GM18511 (cell line): ENCODE results near the gene CLEC16A.

ENCODE experiments used
- ATAC-seq: cut with Tn5 transposase; IDR thresholded peaks from one replicate; pipeline ENCODE4 v1.9.1; 2021; ENCODE audit warnings: mild to moderate bottlenecking, moderate library complexity; ENCODE audit not compliant: unreplicated experiment

The CLEC16A gene

GRCh38 chr16:11147754-11148444 is 203.5 kb downstream of the CLEC16A start:
- no peak for ATAC-seq

- ATAC-seq: no peak
Measured at GRCh38 chr16:11149011-11149616, 204.8 kb downstream of the CLEC16A start.

DNA sequence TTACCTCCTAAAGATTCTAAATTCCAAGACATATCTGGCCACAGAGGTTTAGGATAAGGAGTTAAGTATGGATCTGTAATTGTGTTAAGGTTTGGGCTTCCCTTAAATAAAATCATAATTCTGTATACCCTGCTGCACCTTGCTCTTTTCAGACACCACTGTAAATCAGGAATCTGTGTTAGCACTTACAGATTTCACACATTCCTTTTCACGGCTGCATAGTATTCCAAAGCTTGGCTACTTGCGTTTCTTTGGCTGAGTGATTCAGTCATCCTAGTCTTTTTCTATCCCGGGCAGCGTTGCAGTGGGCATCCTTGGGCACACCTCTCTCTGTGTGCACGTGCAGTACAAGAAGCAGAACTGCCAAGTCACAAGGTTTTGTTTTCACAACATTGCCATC is 205.8 kb downstream of the CLEC16A start:
- ATAC-seq: no peak

- ATAC-seq: no peak
Measured at GRCh38 chr16:11151156-11151884, 207.0 kb downstream of the CLEC16A start.

GRCh38 chr16:11151885-11152629 is 207.7 kb downstream of the CLEC16A start:
- no peak for ATAC-seq

DNA sequence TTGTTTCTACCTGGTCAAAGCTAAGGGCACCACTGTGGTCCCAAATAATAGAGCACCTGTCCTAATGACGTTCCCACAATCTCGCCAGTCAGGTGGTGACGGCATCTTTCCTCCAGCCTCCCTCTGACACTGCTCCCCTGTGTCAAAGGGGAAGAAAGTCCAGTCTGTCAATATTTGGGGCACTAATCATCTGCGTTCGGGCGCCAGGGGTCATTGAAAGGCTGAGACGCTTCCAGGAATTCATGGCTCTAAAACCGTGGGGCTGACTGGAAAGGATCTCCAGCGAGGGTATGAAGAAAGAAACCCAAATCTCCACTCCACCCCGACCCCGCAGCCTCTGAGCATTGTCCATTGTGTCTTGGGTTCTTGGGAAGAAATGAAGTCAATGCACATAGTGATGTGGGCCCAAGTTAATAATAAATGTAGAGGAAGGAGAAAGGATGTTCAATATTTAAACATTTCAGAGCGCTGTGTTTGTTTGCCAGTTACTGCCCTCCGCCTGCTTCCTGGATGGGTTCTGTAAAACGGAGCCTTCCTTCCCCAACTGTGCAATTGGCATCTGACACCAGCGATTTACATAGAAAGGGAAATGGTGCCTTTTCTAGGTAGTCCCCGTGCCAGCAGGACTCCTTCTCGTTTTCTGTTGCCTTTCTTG is 208.4 kb downstream of the CLEC16A start:
- ATAC-seq: no peak

- ATAC-seq: no peak
Measured at GRCh38 chr16:11155284-11155806, 211.0 kb downstream of the CLEC16A start.

GRCh38 chr16:11156401-11156800 is 212.0 kb downstream of the CLEC16A start:
- no peak for ATAC-seq

GRCh38 chr16:11157143-11157542 is 212.8 kb downstream of the CLEC16A start:
- no peak for ATAC-seq

- ATAC-seq: no peak
Measured at GRCh38 chr16:11158018-11158417, 213.7 kb downstream of the CLEC16A start.

- no peak for ATAC-seq
Measured at GRCh38 chr16:11159282-11159681, 214.9 kb downstream of the CLEC16A start.

DNA sequence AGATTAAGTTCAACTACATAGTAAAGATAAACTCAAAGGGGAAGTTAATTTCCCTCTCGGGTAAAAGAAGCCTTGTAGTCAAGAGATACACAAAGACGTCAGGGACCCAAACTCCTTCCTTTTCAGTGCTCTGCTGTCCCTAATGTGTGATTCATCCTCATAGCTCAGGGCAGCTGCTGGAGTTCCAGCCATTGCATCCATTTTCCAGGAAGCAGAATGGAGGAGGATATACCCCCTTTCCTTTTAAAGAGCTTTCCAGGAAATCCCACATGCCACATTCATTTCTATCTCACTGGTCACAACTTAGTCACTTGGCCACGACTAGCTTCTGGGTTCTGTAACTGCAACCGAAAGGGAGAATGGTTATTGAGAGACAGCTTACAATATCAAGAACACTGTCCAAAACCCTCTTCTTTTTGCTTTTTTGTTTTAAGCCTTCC is 216.3 kb downstream of the CLEC16A start:
- ATAC-seq: no peak

GRCh38 chr16:11161439-11161838 is 217.1 kb downstream of the CLEC16A start:
- no peak for ATAC-seq

- ATAC-seq: no peak
Measured at GRCh38 chr16:11161974-11162373, 217.6 kb downstream of the CLEC16A start.

DNA sequence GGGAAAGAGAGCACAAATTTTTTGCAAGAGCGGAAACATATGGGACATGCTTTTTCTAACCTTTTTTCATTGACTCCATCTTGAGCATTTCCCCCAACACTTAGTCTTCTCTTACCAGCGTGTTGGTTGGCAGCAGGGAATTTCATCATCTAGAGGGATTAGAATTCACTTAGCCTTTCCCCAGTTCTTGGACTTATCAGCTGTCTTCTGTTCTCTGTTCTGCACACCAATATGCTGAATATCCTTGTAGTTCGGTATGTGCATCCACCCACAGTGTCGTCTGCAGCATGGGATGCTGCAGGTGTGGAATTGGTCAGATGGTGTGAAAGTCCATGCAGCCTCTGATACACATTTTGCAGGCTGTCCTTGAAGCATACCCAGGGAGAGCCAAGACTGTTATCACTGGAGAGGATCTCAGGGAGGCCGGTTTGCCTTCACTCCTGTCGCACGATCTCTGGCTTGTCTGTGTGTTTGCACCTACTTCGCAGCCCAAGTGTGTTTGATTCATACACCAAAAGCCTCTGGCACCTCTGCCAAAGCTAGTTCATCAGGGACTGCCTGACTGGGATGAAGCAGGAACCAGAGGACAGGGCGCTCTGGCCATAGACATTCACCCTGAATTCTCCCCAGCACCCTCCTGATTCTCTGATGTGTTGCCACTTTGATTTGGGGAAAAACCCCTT is 218.4 kb downstream of the CLEC16A start:
- no peak for ATAC-seq

DNA sequence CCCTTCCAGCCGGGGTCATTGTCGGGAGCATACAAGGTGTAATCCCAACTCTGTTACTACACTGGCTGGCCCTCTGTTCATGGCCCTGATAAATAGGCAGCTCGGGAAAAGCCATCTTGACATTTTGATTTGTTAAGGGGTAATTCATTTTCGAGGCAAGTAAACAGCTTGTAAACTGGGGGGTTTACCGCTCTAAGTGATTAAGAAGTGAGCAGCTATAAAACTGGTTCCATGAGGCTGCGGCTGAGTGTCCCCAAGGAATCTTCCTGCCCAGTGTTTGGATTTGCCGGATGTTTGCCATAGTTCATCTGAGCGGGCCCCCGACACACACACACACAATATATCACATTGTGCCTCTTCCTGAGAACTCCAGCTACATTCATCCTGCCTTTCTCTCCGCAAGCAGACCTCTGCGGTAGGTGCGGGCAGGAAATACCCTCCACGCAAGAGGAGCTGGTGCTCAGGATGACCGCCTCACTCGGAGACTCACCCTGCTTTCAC is 219.4 kb downstream of the CLEC16A start:
- ATAC-seq: no peak

GRCh38 chr16:11164482-11165270 is 220.3 kb downstream of the CLEC16A start:
- ATAC-seq: no peak

GRCh38 chr16:11165349-11165748 is 221.0 kb downstream of the CLEC16A start:
- no peak for ATAC-seq
